Lung (tissue), 12 donors: ENCODE data around the gene FAAP100. TPM values are rescaled to one million over a fixed set of nuclear protein-coding genes. Genes with fewer than 3 reads are reported as not detected.
A peak's percentile ranks its signal among the peaks of the same experiment; 100 is the strongest.

Experiments used
- ATAC-seq: fragments of 200-7000 bp; cut with Tn5 transposase; one replicate; pipeline ENCODE4 v1.9.1; 2020; ENCODE audit warnings: moderate number of reproducible peaks; ENCODE audit not compliant: insufficient read depth, low FRiP score
- DNase-seq, 3 donors: peaks; one replicate each; pipeline ENCODE4 v3.0.0-alpha.2; 2013 to 2017
- H3K27ac ChIP-seq, 2 donors: one replicate each; pipeline ENCODE4 v1.5.1; 2013; ENCODE audit warnings: mild to moderate bottlenecking in 2 of 2, moderate library complexity in 2 of 2, control low read depth in 1 of 2, inconsistent platforms in 1 of 2, low read depth in 1 of 2, low read length in 1 of 2
- H3K27me3 ChIP-seq, 3 donors: one replicate each; pipeline ENCODE4 v1.5.1; 2013; ENCODE audit warnings: low read length in 2 of 3; ENCODE audit not compliant: control insufficient read depth in 3 of 3, insufficient read depth in 3 of 3
- H3K36me3 ChIP-seq, 4 donors: one replicate each; pipeline ENCODE4 v1.5.1; 2013; ENCODE audit warnings: low read length in 4 of 4, mild to moderate bottlenecking in 1 of 4, moderate library complexity in 1 of 4; ENCODE audit not compliant: control insufficient read depth in 4 of 4, insufficient read depth in 4 of 4
- H3K4me1 ChIP-seq, 5 donors: one replicate each; pipeline ENCODE4 v1.5.1; 2013; ENCODE audit warnings: low read length in 5 of 5, mild to moderate bottlenecking in 2 of 5, moderate library complexity in 1 of 5; ENCODE audit not compliant: control insufficient read depth in 5 of 5, insufficient read depth in 5 of 5
- H3K4me3 ChIP-seq: one replicate; pipeline ENCODE4 v1.5.1; 2013; ENCODE audit warnings: mild to moderate bottlenecking, control low read depth, moderate library complexity
- H3K9ac ChIP-seq, 2 donors: one replicate each; pipeline ENCODE4 v1.5.1; 2013; ENCODE audit warnings: low read length in 2 of 2, control low read depth in 1 of 2; ENCODE audit not compliant: insufficient read depth in 1 of 2
- H3K9me3 ChIP-seq, 4 donors: one replicate each; pipeline ENCODE4 v1.5.1; 2013; ENCODE audit warnings: low read length in 3 of 4, mild to moderate bottlenecking in 1 of 4, moderate library complexity in 1 of 4; ENCODE audit not compliant: control insufficient read depth in 4 of 4, insufficient read depth in 3 of 4
- CTCF ChIP-seq: IDR thresholded peaks from 2 replicates; pipeline ENCODE4 v1.5.1; 2012; ENCODE audit warnings: mild to moderate bottlenecking; ENCODE audit errors: control extremely low read depth, extremely low read depth
- WGBS, 2 donors: extraction: QIAGEN DNeasy Blood & Tissue Kit; methylation state at CpG; one replicate each; pipeline ENCODE4 v1.1.7; 2013; 5-methylcytosine and 5-hydroxymethylcytosine counted together
- polyA plus RNA-seq, 2 donors: library from polyadenylated mRNA; stranded (reverse); fragments of 200-250 nt; gene quantifications; one replicate each; pipeline ENCODE4 v1.2.1, GENCODE V29; 2013
- total RNA-seq, 2 donors: library from RNA; depleted of rRNA in 1 of 2; stranded (reverse); fragments of >200 nt in 1 of 2; gene quantifications; one replicate each; pipeline ENCODE4 v1.2.1, GENCODE V29; 2014 to 2021
- donor health status: control.
- donor health status: control.
- donor health status: Bipolar disorder and iron deficiency.
- donor health status: healthy.
- donor health status: DM: yes; HTN: yes; CAD: no.

Gene FAAP100
- total and polyA plus RNA-seq, 4 donors: 20.8 to 34.4 (median 25.4) TPM

- WGBS, 2 donors: 2 to 3% methylated on average over 48 of the region's 48 CpGs
- TF ChIP-seq CTCF: no peak
- H3K36me3 ChIP-seq: peaks cover 18 to 39% (median 30%) of the 10 kb centered on the region in 4 donors
- no peaks in the 10 kb centered on the region for H3K27me3 ChIP-seq
- peak overlapping the region; percentile 83 to 89 for H3K27ac ChIP-seq
- DNase-seq: no peak
- peaks cover 0 to 5% (median 0%) of the 10 kb centered on the region in 4 donors for H3K9me3 ChIP-seq
- peaks cover under 1 to 24% (median 10%) of the 10 kb centered on the region in 5 donors for H3K4me1 ChIP-seq
- H3K9ac ChIP-seq: peak overlapping the region; percentile 8 to 82
- no peak for ATAC-seq
- peak overlapping the region; percentile 90 for H3K4me3 ChIP-seq
Measured at GRCh38 chr17:81510785-81511553, 41.2 kb downstream of the FAAP100 start.

- Histone ChIP-seq H3K9me3 (peaks cover 0 to 5% (median 0%) of the 10 kb centered on the region in 4 donors), H3K27ac (peak overlapping the region; percentile 42 to 89), H3K36me3 (peaks cover 18 to 39% (median 30%) of the 10 kb centered on the region in 4 donors), H3K4me1 (peaks cover 0 to 16% (median 4%) of the 10 kb centered on the region in 5 donors), H3K27me3 (no peaks in the 10 kb centered on the region), H3K9ac (peak overlapping the region in 1 of 2 donors; percentile 82), H3K4me3 (peak overlapping the region; percentile 90)
- 6 to 10% methylated on average over 22 of the region's 22 CpGs for WGBS, 2 donors
- TF ChIP-seq CTCF: no peak
- DNase-seq: no peak
- ATAC-seq: no peak
Measured at GRCh38 chr17:81509972-81510784, 42.0 kb downstream of the FAAP100 start.

- no peak for DNase-seq
- no peak for TF ChIP-seq CTCF
- WGBS, 2 donors: 24 to 26% methylated on average over 12 of the region's 12 CpGs
- no peaks in the 10 kb centered on the region for H3K27me3 ChIP-seq
- H3K4me1 ChIP-seq: peaks cover 0 to 16% (median 4%) of the 10 kb centered on the region in 5 donors
- peak overlapping the region in 1 of 2 donors; percentile 82 for H3K9ac ChIP-seq
- H3K4me3 ChIP-seq: peak overlapping the region; percentile 90
- H3K36me3 ChIP-seq: peaks cover 18 to 39% (median 30%) of the 10 kb centered on the region in 4 donors
- H3K9me3 ChIP-seq: peaks cover 0 to 5% (median 0%) of the 10 kb centered on the region in 4 donors
- ATAC-seq: no peak
- peak overlapping the region; percentile 9 to 21 for H3K27ac ChIP-seq
Measured at GRCh38 chr17:81509207-81509971, 42.8 kb downstream of the FAAP100 start.
